ENCODE results near the gene ENPP7.

The ENPP7 gene

DNA sequence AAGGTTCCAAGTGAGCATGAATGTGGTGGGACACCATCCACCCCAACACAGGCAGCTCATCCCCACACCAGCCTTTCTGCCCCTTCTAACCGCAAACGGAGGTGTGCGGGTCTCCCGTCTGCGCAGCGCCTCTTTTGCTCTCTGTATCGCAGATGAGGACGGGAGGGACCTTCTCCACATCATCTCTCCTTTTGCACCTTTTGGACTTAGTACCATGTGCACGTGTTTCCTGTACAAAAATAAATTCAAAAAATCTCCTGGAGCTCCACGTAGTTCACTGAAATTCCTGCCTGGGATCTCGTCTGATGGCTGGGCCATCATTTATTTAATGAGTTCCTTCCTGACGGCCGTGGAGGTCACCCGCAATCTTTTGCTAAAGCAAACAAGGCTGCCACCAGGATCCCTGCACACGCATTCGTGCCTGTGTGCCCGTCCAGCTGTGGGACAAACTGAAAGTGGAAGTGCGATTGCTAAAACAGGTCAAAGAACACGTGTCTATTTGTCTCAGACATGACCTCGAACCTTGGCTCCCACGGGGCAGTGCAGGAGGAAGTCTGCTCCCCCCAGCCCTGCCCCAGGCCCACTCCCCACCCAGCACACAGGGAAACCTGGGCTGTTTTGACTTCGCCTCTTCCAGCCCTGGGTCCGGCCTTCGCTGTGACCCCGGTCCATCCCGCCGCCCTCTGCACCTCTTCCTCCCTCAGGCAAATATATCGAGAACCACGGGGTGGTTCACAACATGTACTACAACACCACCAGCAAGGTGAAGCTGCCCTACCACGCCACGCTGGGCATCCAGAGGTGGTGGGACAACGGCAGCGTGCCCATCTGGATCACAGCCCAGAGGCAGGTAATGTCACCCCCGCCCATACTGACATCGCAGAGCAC, 2.3 kb downstream of the ENPP7 start:
- DNase-seq (ENCODE audit: low read depth in 3 of 3), result no peak

DNA sequence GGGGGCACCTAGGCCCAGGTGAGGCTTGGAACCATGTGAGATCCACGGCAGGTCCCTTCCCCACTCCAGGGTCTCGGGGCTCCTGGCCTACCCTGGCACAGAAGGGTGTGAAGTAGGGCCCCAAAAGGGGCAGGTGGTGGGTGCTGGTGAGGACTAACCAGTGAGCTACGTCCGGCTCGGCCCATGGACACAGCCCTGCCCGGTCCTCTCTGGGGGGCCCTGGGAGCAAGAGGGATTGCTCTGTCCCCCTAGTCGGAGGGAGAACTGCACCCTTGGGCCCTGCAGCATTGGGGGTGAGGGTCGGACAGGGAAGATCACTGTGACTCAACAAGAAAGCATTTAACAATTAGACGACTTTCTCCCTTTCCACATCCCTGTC, 2.9 kb downstream of the ENPP7 start:
- DNase-seq (ENCODE audit: low read depth in 3 of 3), result no peak

DNA sequence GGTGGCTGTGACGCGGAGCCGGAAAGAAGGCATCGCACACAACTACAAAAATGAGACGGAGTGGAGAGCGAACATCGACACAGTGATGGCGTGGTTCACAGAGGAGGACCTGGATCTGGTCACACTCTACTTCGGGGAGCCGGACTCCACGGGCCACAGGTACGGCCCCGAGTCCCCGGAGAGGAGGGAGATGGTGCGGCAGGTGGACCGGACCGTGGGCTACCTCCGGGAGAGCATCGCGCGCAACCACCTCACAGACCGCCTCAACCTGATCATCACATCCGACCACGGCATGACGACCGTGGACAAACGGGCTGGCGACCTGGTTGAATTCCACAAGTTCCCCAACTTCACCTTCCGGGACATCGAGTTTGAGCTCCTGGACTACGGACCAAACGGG, 4.4 kb downstream of the ENPP7 start:
- no peak for DNase-seq (ENCODE audit: low read depth in 3 of 3)

DNA sequence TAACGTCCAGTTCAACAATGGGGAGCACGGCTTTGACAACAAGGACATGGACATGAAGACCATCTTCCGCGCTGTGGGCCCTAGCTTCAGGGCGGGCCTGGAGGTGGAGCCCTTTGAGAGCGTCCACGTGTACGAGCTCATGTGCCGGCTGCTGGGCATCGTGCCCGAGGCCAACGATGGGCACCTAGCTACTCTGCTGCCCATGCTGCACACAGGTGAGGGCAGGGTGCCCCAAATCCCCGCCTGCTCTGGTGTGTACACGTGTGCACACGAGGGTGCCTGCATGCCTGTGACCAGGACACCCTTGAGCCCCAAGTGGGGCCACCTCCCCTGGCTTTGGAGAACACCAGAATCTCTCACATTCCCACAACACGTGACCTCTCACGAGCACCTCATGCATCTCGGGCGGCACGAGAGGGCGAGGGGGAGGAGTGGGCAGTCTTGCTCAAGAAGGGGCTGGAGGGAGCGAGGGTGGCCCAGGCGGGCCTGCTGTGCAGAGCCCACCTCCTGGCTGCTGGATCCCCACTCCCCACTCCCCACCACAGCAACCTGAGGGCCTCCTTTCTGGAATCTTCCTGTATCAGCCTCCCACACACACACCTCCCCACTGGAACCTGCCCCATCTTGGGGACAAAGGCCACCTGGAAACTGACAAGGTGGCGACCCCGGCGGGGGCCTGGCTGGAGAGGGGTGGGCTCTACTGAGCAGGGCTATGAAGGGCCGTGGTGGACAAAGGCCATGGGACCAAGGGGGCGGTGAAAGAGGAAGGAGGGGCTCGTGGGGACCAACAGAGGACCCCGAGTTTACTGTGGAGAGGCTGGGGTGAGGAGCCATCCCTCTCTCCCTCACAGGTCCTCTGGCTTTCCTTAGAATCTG, 6.5 kb downstream of the ENPP7 start:
- no peak for DNase-seq (ENCODE audit: low read depth in 3 of 3)

DNA sequence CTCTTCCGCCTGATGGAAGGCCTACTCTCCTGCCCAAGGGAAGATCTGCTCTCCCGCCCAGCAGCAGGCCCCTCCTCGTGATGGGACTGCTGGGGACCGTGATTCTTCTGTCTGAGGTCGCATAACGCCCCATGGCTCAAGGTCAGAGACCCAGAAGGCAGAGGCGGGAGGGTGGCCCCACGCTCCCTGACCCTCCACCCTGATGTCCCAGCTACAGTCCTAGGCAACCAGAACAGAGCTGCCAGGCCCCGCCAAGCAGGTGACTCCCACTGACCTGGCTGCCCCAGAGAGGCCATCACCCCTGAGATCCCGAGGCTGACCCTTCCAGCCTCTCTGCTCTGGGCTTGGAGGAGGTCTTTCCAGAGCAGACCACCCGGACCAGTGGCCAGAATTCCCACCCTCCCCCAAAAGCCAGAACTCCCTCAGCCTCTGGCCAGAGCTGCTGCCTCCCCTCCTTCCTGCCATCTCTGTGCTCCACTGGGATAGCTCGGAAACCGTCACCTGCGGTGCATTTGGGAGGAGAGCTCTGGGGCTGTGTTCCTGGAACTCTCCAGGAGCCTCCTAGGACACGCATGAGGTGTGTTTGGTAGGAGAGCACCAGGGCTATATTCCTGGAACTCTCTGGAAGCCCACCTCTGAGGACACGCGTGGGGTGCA, 7.3 kb downstream of the ENPP7 start:
- no peak for DNase-seq (ENCODE audit: low read depth in 3 of 3)

DNA sequence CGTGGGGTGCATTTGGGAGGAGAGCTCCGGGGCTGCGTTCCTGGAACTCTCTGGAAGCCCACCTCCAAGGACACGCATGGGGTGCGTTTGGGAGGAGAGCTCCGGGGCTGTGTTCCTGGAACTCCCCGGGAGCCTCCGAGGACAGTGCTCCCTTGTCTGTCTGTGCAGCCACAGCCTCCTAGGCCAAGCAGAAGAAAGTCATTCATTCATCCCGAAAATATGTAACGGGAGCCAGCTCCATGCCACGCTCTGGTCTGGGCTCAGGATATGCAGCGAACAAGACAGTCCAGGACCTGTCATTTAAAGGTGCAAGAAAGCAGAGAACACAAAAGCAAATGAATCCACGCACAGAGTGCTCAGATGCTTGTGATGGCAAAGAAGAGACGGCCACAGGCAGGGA, 7.9 kb downstream of the ENPP7 start:
- no peak for DNase-seq (ENCODE audit: low read depth in 3 of 3)

DNA sequence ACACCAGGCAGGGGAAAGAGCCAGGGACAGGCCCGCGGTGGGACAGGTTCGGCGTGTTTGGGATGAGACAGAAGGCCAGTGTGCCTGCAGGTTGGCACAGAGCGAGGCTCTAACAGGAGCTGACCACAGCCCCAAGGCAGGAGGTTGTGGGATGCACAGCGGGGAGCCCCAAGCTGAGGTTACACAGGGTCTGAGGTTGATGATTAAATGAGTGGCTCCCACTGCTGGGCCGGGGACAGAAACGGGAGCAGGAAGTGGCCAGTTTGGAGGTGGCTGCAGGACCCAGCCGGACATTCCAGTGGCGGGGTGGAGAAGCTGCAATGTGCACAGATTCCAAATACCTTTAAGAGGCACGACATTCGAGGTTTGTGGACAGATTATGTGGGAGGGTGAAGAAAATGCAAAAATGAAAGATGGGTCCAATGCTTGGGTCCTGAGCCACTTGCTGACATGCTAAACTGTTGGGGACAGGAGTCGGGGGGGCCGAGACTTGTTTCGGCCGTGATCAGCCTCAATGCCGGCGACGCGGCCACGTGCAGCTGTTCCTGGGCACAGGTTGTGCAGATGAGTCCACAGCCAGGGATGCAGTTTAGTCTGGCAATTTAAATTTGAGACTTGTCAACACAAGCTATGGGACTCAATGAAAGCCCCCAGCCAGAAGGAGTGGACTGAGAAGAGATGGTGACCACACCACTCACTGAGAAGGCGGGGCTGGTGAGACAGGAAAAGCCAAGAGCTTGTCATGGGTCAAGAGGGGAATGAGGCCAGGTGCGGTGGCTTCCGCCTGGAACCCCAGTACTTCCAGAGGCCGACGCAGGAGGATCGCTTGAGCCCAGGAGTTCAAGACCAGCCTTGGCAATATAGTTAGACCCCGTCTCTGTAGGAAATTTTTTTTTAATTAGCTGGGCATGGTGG, 8.7 kb downstream of the ENPP7 start:
- no peak for DNase-seq (ENCODE audit: low read depth in 3 of 3)

DNA sequence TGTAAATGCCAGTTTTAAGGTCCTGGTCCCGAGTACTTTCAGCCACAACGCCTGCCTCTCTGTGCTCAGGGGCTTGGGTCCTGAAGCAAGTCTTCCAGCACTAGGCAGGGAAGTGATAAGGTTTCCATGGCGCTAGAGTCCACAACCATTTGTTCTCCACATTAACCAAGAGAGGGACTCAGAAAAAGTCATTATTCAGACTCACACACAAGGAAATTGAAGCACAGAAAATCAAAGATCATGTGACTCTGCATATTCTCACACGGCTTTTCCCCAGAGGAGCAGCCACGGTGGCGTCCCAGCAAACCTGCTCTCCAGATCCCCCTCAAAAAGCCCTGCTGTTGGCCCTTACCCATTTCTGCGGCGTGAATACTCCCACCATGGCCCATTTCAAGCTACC, 9.7 kb downstream of the ENPP7 start:
- no peak for DNase-seq (ENCODE audit: low read depth in 3 of 3)

DNA sequence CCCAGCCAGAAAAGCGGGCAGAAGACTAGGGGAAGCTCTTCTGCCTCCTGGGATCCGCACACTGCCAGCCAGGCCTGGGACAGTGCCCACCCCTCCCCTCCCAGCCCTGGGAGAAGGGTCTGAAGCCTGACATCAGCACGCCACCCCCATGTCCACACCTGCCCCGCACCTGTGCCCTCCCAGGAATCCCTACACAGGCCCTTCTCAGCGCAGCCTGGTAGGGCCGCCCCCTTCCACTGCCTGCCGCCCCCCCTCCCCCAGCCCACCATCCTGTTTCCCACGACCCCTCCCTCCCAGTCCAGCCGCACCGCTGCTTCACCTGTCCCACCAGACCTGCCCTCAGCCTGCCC, 10.6 kb downstream of the ENPP7 start:
- DNase-seq (ENCODE audit: low read depth in 3 of 3), result no peak

DNA sequence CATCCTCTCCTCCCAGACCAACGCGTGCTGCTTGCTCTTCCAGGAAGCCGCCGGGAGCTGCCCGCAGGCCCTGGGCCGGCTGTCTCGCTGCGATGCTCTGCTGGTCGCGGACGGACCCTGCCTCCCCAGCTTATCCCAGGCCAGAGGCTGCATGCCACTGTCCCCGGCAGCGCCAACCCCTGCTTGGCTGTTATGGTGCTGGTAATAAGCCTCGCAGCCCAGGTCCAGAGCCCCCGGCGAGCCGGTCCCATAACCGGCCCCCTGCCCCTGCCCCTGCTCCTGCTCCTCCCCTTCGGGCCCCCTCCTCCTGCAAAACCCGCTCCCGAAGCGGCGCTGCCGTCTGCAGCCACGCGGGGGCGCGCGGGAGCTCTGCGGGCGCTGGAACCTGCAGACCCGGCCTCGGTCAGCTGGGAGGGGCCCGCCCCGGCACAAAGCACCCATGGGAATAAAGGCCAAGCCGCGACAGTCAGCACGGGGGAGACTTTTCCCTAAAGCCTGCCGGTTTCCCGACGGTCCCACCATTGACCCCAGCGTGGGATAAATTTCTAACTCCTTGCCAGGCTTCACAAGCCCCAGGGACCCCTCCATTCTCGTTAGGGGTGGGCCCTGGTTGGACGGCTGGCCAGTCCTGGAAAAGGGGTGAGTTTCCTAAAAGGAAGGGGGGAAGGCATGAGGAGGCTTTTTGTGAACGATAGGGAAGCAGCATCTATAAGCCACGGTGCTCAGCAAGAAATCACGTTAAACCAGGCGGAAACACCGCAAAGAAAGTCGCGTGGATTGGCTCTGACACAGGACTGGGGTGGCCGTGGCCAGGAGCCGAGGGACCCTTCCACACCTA, 11.2 kb downstream of the ENPP7 start:
- DNase-seq (ENCODE audit: low read depth in 3 of 3), result peak; percentile 50 to 65 (median 51)

DNA sequence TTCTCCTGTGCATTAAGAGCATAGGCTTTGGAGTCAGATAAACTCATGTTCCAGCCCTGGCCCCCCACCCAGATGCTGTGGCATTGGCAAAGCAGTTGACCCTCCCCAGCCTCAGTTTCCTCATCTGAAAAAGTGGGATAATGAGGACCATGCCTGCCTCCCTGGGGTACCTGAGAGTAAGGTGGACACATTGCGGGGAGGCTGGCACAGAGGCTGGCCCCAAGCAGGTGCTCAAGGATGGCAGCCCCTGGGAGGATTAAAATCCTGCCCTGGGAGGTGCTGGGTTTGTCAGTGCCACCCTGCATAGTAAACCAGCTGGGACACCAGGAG, 11.8 kb downstream of the ENPP7 start:
- DNase-seq (ENCODE audit: low read depth in 3 of 3), result no peak

DNA sequence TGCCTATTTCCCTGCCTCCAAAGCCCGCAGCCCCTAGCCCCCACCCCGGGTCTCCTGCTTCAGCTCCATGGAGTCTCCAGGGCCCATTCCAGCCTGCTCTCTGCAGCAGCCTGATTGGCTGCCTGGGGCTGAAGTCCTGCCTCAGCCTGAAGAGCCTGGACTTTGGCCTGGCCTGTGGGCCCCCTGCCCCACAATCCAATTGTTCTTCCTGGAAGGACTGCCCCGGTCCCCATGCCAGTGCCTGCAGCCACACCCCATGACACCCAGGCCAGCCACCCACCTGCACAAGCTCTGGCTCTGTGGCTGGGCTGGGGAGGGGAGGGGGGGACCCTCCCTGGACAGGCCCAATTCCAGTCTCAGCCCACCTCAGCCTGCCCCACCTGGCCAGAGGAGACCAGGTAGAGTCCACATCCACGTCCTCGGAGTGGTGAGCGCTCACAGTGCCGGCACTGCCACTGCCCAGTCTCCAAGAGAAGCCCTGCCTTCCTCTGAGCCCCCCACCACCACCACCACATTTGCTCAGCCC, 12.3 kb downstream of the ENPP7 start:
- DNase-seq (ENCODE audit: low read depth in 3 of 3), result no peak

DNA sequence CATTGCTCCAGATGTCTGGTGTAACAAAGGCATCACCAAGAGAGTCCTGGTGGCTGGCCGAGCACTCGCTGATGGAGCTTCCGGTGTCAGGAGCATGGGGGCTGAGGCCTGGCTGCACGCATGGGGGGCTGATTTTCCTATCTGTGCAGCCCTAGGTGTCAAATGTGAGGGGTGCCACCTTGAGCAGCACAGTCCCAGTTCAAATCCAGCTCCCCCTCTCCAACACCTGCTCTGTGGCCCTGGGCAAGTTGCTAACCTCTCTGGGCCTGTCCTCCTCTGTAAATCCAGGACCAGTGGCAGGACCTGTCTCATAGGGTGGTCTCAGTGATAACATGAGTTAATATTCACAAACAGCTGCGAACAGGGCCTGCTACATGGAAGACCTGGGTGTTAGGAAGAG, 12.9 kb downstream of the ENPP7 start:
- no peak for DNase-seq (ENCODE audit: low read depth in 3 of 3)

DNA sequence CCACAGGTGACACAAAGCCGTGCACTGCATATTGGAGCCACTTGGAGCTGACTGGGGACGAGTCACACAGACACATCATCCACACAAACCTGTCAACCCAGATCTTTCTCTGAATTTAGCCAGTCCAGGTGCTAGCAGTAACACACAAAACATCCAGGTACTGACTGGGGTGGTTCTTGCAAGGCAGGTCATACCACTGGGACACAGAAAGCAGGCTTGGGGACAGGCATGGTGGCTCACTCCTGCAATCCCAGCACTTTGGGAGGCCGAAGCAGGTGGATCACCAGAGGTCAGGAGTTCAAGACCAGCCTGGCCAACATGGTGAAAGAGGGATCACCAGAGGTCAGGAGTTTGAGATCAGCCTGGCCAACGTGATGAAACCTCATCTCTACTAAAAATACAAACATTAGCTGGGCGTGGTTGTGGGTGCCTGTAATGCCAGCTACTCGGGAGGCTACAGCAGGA, 14.9 kb downstream of the ENPP7 start:
- no peak for DNase-seq (ENCODE audit: low read depth in 3 of 3)

DNA sequence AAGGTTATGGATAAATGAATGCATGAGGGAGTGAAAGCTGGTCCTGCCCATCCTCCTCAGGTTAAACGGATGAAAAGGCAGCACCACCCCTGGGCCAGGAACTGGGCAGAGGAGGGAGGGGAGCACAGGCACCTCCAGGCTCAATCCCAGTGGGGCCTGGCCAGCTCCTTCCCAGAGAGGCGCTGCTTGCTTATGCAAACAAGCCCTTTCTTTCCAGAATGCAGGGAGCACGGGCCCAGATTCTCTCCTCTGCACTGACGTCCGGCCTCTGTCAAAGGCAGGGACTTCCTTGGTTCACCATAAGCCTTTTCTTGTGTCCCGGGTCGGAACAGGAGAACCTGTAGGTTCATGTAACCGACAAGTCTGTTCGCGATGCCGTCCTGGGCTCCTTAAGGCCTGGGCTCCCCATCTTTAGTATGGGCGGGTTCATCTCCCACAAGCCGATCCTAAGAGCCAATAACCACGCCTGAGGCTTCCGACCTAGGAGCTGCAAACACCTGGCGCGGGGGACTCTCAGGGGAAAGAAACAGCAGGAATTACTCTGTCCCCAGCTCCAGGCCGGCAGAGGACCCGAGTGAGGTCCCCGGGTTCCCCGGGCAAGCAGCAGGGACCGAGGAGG, 16.3 kb downstream of the ENPP7 start:
- no peak for DNase-seq (ENCODE audit: low read depth in 3 of 3)

DNA sequence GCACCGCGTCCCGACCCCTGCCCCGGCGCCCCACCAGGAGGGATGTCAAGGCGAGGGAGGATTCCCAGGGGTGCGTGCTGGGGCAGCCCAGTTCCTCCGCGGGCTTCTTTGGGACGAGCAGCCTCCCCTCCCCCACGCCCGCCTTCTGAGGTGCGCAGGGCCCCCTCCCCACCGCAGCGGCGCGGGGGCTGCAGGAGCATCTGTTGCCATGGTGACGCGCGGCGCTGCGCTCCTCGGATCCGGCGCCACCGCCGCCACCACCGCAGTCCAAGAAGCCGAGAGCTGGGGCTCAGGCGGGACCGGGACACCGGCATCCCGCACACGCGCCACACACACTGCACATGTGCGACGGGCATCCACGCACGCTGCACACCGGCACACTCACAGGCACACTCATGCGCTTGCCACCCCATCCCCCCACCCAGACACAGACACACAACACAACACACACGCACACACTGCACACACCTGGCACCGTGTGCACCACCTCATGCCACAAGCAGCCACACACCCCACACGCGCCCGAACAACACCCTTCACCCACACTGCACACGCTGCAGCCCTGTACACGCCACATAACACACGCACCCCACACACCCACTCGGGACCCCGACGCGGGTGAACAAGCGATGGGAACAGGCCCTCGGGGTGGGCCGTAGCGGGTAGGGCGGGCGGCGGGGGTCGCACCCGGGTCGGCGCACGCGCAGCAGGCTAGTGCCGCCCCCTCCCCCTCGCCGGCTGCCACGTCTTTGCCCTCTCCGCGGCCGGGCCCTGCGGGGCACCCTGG, 17.0 kb downstream of the ENPP7 start:
- DNase-seq (ENCODE audit: low read depth in 3 of 3), result no peak

DNA sequence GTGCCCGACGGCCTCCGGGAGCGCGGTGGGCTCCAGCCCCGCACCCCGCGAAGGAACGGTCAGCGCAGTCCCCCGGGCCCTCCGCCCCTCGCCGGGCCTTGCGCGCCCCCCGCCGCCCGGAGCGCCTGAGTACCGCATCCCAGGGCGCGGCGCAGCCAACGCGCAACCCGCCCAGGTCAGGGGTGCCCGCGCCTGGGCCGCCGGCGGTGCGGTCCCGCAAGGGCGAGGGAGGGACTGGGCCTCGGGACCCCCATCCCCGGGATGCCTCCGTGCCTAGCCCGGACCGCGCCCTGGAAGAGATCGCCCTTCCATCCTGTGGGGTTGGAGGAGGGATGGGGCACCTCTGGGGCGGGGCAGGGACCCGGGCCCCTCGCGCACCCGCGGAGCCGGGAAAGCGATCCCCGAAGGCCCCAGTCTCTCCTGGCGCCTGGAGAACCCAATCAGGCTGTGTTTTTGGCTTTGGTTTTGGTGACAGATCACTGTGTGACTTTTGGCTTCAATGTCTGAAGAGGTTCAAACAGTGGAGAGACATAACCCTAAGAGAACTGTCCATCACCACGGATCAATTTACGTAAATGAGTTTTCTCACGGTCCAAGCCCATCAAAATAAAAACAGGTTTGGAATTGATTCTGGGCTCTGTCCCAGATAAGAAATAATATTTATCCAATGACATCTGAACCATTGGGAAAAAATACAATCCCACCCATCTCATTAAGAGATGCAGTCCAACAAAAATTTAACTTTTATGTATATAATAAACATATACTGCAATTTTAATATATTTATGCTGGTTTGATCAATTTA, 17.8 kb downstream of the ENPP7 start:
- DNase-seq (ENCODE audit: low read depth in 3 of 3), result no peak

DNA sequence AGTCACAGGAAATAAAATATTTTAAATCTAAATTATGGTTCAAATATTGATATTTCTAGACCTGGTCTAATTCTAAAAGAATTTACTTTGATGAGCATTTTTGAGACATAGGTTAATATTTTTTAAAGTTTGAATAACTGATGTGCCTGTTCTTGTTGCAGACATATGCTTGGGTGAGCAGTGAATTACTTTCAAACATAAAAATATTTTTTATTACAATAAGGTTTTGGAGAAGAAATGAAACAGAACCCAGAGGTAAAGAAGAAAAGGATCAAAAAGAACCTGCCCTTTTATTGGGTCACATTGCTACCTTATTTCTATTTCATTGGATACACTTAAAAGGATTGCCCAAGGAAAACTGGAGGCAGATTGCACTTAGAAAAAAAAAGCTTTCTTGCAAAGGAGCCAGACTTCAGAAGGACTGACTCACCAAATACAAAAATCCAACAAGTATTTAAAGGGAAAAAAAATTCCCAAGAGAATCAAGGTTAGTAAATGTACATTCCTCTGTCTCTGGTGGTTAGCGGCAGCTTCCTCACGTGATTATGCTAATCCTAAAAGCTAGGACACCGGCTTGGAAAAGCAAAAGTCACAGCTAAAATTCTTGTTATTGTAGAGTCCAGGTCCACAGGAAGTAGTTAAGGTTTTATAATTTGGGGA, 18.5 kb downstream of the ENPP7 start:
- DNase-seq (ENCODE audit: low read depth in 3 of 3), result no peak

Measured in stimulated activated CD4-positive, alpha-beta T cell treated with anti-CD3 and anti-CD28 coated beads, TNF-alpha, amount 100 ng/mL, for 24 hours (primary cell).